Hepatocyte (in vitro differentiated cells): ENCODE results near the gene C12orf43. TPM values are rescaled to one million over a fixed set of nuclear protein-coding genes. Genes with fewer than 3 reads are reported as not detected.

Source experiments
- DNase-seq: peaks from one replicate; pipeline ENCODE4 v3.0.0-alpha.2; 2016; ENCODE audit warnings: low spot score
- H2AFZ ChIP-seq: fragments of 200-600 bp; sonication (generic); 2 replicates; pipeline ENCODE4 v1.6.0; 2016; ENCODE audit warnings: antibody characterized with exemption, mild to moderate bottlenecking
- H3K27ac ChIP-seq: fragments of 200-600 bp; sonication (generic); 2 replicates; pipeline ENCODE4 v1.5.1; 2016; ENCODE audit warnings: mild to moderate bottlenecking
- H3K27me3 ChIP-seq: fragments of 200-600 bp; sonication (generic); 2 replicates; pipeline ENCODE4 v1.6.1; 2016
- H3K36me3 ChIP-seq: fragments of 200-600 bp; sonication (generic); replicated peaks from 2 replicates; pipeline ENCODE4 v1.5.1; 2016; ENCODE audit warnings: low read depth; ENCODE audit not compliant: insufficient read depth
- H3K4me1 ChIP-seq: fragments of 200-600 bp; sonication (generic); 2 replicates; pipeline ENCODE4 v1.5.1; 2016; ENCODE audit warnings: mild to moderate bottlenecking, moderate library complexity; ENCODE audit not compliant: insufficient read depth
- H3K4me2 ChIP-seq: fragments of 200-600 bp; sonication (generic); 2 replicates; pipeline ENCODE4 v1.6.0; 2016
- H3K4me3 ChIP-seq: fragments of 200-600 bp; sonication (generic); 2 replicates; pipeline ENCODE4 v1.5.1; 2016; ENCODE audit warnings: mild to moderate bottlenecking
- H3K79me2 ChIP-seq: fragments of 200-600 bp; sonication (generic); 2 replicates; pipeline ENCODE4 v1.6.0; 2017; ENCODE audit warnings: mild to moderate bottlenecking
- H3K9me2 ChIP-seq: fragments of 200-600 bp; sonication (generic); replicated peaks from 2 replicates; pipeline ENCODE4 v1.6.0; 2017; ENCODE audit warnings: mild to moderate bottlenecking; ENCODE audit not compliant: insufficient read depth
- H3K9me3 ChIP-seq: fragments of 200-600 bp; sonication (generic); 2 replicates; pipeline ENCODE4 v1.5.1; 2016; ENCODE audit warnings: low read depth, mild to moderate bottlenecking
- H4K20me1 ChIP-seq: fragments of 200-600 bp; sonication (generic); 2 replicates; pipeline ENCODE4 v1.6.0; 2016; ENCODE audit warnings: mild to moderate bottlenecking; ENCODE audit not compliant: insufficient read depth, poor library complexity, severe bottlenecking
- EZH2 ChIP-seq: fragments of 200-600 bp; sonication (generic); IDR thresholded peaks from 2 replicates; pipeline ENCODE4 v1.6.1; 2016; ENCODE audit warnings: antibody characterized with exemption, mild to moderate bottlenecking, borderline replicate concordance
- EZH2phosphoT487 ChIP-seq: fragments of 200-600 bp; sonication (generic); IDR thresholded peaks from one replicate; pipeline ENCODE4 v1.6.1; 2018; ENCODE audit warnings: antibody characterized with exemption, mild to moderate bottlenecking, low read depth, moderate library complexity; ENCODE audit not compliant: unreplicated experiment, severe bottlenecking
- WGBS: methylation state at CpG from one replicate; pipeline ENCODE4 v1.1.6; 2016; ENCODE audit warnings: low lambda C conversion rate; ENCODE audit errors: missing lambda C conversion rate; 5-methylcytosine and 5-hydroxymethylcytosine counted together
- polyA plus RNA-seq: library from polyadenylated mRNA; unstranded; fragments of >200 nt; fragmentation: Nextera tagmentation; extraction: Ambion mirVana; gene quantifications from 2 replicates; pipeline ENCODE4 v1.2.1, GENCODE V29; 2016
- total RNA-seq: library from RNA; depleted of rRNA; stranded (reverse); fragments of >200 nt; gene quantifications from 2 replicates; pipeline ENCODE4 v1.2.3, GENCODE V29; 2014
- TF ChIP-seq, protein P1 (sequence below): fragments of 200-600 bp; sonication (generic); IDR thresholded peaks from 2 replicates; pipeline ENCODE4 v1.5.1; 2016; ENCODE audit warnings: antibody characterized with exemption, mild to moderate bottlenecking; ENCODE audit not compliant: poor library complexity

The C12orf43 gene
- total and polyA plus RNA-seq, 2 experiments from 2014 or later: 11.3 to 11.8 TPM

DNA sequence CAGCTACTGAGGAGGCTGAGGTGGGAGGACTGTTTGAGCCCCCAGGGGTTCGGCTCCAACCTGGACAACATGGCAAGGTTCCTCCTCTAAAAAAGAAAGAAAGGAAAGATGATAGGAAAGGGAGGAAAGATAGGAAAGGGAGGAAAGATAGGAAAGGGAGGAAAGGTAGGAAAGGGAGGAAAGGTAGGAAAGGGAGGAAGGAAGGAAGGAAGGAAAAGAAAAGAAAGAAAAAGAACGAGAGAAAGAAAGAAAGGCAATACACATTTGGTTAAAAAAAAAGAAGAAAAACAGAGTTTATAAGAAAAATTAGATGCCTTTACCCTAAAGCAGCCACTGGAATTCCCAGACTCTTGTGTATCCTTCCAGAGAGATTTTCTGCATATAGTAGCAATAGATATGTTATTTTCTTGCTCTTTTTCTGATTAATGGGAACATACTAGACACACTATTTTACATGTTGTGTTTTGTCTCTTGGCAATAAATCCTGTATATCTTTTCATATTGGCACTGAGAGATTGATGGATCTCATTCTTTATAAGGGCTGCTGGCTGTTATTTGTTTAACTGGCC, 25.7 kb downstream of the C12orf43 start:
- H3K4me3 ChIP-seq: no peak overlapping the region
- H3K9me3 ChIP-seq: no peaks in the 10 kb centered on the region
- H3K36me3 ChIP-seq: no peaks in the 10 kb centered on the region
- 95% methylated on average over 2 of the region's 2 CpGs for WGBS
- no peaks in the 10 kb centered on the region for H4K20me1 ChIP-seq
- no peak overlapping the region for H2AFZ ChIP-seq
- no peaks in the 10 kb centered on the region for H3K4me1 ChIP-seq
- TF ChIP-seq EZH2phosphoT487 (no peak), EZH2 (no peak)
- TF ChIP-seq, protein P1, sequence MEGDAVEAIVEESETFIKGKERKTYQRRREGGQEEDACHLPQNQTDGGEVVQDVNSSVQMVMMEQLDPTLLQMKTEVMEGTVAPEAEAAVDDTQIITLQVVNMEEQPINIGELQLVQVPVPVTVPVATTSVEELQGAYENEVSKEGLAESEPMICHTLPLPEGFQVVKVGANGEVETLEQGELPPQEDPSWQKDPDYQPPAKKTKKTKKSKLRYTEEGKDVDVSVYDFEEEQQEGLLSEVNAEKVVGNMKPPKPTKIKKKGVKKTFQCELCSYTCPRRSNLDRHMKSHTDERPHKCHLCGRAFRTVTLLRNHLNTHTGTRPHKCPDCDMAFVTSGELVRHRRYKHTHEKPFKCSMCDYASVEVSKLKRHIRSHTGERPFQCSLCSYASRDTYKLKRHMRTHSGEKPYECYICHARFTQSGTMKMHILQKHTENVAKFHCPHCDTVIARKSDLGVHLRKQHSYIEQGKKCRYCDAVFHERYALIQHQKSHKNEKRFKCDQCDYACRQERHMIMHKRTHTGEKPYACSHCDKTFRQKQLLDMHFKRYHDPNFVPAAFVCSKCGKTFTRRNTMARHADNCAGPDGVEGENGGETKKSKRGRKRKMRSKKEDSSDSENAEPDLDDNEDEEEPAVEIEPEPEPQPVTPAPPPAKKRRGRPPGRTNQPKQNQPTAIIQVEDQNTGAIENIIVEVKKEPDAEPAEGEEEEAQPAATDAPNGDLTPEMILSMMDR: no peak
- DNase-seq: no peak
- H3K9me2 ChIP-seq: no peaks in the 10 kb centered on the region
- H3K4me2 ChIP-seq: no peak overlapping the region
- peaks cover 2% of the 10 kb centered on the region for H3K79me2 ChIP-seq
- no peaks in the 10 kb centered on the region for H3K27me3 ChIP-seq
- H3K27ac ChIP-seq: no peak overlapping the region

DNA sequence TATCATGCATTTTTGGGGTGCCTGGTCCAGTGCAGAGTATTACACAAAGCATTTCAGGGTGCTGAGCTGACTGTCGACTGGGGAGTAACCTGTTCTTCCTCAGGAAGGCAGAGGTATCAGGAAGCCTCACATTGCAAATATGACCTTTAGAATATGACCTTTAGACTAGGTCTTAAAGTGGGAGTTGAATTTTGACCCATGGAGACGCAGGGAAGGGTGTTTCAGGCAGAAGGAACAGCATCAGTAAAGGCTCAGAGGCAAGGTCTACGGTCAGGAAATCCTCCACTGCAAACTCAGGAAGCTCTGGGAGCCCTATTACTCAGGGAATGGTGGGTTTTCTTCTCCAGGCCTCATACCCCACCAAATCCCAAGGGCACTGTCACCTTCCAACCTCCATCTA, 26.6 kb downstream of the C12orf43 start:
- WGBS: 88% methylated on average over 3 of the region's 3 CpGs
- H3K36me3 ChIP-seq: no peaks in the 10 kb centered on the region
- H3K9me3 ChIP-seq: no peaks in the 10 kb centered on the region
- no peaks in the 10 kb centered on the region for H3K9me2 ChIP-seq
- no peak overlapping the region for H3K27ac ChIP-seq
- TF ChIP-seq EZH2phosphoT487: no peak
- TF ChIP-seq EZH2: no peak
- TF ChIP-seq, protein P1: no peak
- no peaks in the 10 kb centered on the region for H4K20me1 ChIP-seq
- peaks cover 6% of the 10 kb centered on the region for H3K79me2 ChIP-seq
- no peak overlapping the region for H3K4me3 ChIP-seq
- H3K4me1 ChIP-seq: peaks cover 4% of the 10 kb centered on the region
- no peak for DNase-seq
- H3K4me2 ChIP-seq: no peak overlapping the region
- H2AFZ ChIP-seq: no peak overlapping the region
- no peaks in the 10 kb centered on the region for H3K27me3 ChIP-seq

DNA sequence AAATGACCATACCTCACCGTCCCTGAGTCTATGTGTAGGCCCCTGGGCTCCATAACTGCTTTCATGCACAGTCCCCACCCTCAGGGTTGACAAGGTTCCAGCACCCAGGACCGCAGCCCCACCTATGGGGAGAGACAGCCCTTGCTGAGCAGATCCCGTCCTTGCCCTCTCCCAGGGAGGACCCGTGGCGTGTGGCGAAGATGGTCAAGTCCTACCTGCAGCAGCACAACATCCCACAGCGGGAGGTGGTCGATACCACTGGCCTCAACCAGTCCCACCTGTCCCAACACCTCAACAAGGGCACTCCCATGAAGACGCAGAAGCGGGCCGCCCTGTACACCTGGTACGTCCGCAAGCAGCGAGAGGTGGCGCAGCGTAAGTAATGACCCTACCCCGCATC, 27.6 kb downstream of the C12orf43 start:
- H3K4me1 ChIP-seq: peaks cover 11% of the 10 kb centered on the region
- no peaks in the 10 kb centered on the region for H3K9me3 ChIP-seq
- H3K9me2 ChIP-seq: no peaks in the 10 kb centered on the region
- no peak overlapping the region for H3K4me2 ChIP-seq
- no peak for TF ChIP-seq EZH2phosphoT487
- TF ChIP-seq, protein P1: no peak
- TF ChIP-seq EZH2: no peak
- H3K27ac ChIP-seq: no peak overlapping the region
- peaks cover 7% of the 10 kb centered on the region for H3K79me2 ChIP-seq
- no peak overlapping the region for H2AFZ ChIP-seq
- DNase-seq: no peak
- no peaks in the 10 kb centered on the region for H4K20me1 ChIP-seq
- H3K4me3 ChIP-seq: no peak overlapping the region
- no peaks in the 10 kb centered on the region for H3K27me3 ChIP-seq
- 94% methylated on average over 17 of the region's 17 CpGs for WGBS
- no peaks in the 10 kb centered on the region for H3K36me3 ChIP-seq
